Type B pancreatic cell (in vitro differentiated cells): ENCODE measurements around the gene TSEN2. TPM values are rescaled to one million over a fixed set of nuclear protein-coding genes. Genes with fewer than 3 reads are reported as not detected.
"Not testable (repeated sequence)": the region's sequence is repeated elsewhere in the genome, so short reads cannot be mapped to it uniquely, and the experiment has no call there.

Experiments
- DNase-seq: peaks from one replicate; pipeline ENCODE4 v3.0.0; 2021; ENCODE audit warnings: mixed read lengths; ENCODE audit not compliant: unreplicated experiment; ENCODE audit errors: extremely low spot score
- H3K27ac Mint-ChIP-seq: 2 replicates; pipeline ENCODE4 v1.8.0; 2021; ENCODE audit warnings: mild to moderate bottlenecking, mixed read lengths
- H3K27me3 Mint-ChIP-seq: 2 replicates; pipeline ENCODE4 v1.8.0; 2021; ENCODE audit warnings: mixed read lengths
- H3K36me3 Mint-ChIP-seq: 2 replicates; pipeline ENCODE4 v1.8.0; 2021; ENCODE audit warnings: mixed read lengths
- H3K4me1 Mint-ChIP-seq: one replicate; pipeline ENCODE4 v1.8.0; 2021; ENCODE audit warnings: mixed read lengths; ENCODE audit not compliant: unreplicated experiment
- H3K4me3 Mint-ChIP-seq: 2 replicates; pipeline ENCODE4 v1.8.0; 2021; ENCODE audit warnings: mild to moderate bottlenecking, mixed read lengths
- H3K9me3 Mint-ChIP-seq: 2 replicates; pipeline ENCODE4 v1.8.0; 2021; ENCODE audit warnings: mixed read lengths
- total RNA-seq: library from RNA; stranded (reverse); gene quantifications from 2 replicates; pipeline ENCODE4 v1.2.1, GENCODE V29; 2021; ENCODE audit warnings: low replicate concordance
- TF ChIP-seq, protein P1 (sequence below): fragments of 200-600 bp; sonication (generic); conservative IDR thresholded peaks from 2 replicates; pipeline ENCODE4 v1.5.0; 2021; ENCODE audit warnings: antibody characterized with exemption, mild to moderate bottlenecking

TSEN2 gene
- total RNA-seq, 1 donor from 2014 or later: 27.7 TPM

DNA sequence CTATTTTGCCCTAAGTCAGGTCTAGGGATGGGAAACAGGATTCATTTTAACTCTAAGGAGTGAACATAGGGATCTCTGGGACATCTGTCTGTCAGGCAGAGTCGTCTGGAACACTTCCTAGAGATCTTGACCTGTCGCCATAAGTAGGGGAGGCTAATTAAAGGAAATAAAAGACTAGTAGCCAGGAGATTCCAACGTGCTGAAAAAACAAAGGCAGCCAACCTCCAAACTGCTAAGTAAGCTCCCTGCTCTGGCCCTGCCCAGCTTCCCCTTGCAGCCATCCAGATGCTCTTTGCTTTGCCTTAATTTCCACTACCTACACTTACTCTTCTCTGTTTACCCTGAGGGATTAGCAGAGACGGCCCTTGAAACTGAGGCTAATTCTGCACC lies 18.4 kb upstream of the TSEN2 start:
- Mint-ChIP-seq H3K9me3 (no peaks in the 10 kb centered on the region), H3K27ac (no peak overlapping the region), H3K36me3 (no peaks in the 10 kb centered on the region), H3K4me3 (no peak overlapping the region), H3K27me3 (peaks cover 7% of the 10 kb centered on the region), H3K4me1 (no peaks in the 10 kb centered on the region)
- DNase-seq: no peak
- TF ChIP-seq, protein P1, sequence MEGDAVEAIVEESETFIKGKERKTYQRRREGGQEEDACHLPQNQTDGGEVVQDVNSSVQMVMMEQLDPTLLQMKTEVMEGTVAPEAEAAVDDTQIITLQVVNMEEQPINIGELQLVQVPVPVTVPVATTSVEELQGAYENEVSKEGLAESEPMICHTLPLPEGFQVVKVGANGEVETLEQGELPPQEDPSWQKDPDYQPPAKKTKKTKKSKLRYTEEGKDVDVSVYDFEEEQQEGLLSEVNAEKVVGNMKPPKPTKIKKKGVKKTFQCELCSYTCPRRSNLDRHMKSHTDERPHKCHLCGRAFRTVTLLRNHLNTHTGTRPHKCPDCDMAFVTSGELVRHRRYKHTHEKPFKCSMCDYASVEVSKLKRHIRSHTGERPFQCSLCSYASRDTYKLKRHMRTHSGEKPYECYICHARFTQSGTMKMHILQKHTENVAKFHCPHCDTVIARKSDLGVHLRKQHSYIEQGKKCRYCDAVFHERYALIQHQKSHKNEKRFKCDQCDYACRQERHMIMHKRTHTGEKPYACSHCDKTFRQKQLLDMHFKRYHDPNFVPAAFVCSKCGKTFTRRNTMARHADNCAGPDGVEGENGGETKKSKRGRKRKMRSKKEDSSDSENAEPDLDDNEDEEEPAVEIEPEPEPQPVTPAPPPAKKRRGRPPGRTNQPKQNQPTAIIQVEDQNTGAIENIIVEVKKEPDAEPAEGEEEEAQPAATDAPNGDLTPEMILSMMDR: no peak

DNA sequence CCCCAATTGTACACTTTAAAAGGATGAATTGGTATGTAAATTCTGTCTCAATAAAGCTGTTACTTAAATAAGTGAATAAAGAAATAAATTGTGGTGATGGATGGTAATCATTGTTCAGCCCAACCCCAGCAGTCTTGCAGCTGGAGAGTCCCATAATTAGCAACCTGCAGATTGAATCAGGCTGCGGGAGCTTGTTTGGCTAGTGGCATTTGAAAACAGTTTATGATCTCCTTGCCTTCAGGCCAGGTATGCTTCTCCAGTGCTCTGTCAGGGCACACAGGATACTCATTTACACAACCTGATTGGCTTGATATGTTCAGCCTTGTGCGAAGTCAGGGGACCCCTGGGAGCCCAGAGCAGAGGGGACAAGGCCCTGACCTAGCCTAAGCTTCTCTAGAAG lies 16.5 kb upstream of the TSEN2 start:
- H3K4me1 Mint-ChIP-seq: no peaks in the 10 kb centered on the region
- no peaks in the 10 kb centered on the region for H3K36me3 Mint-ChIP-seq
- peaks cover 7% of the 10 kb centered on the region for H3K27me3 Mint-ChIP-seq
- H3K4me3 Mint-ChIP-seq: no peak overlapping the region
- TF ChIP-seq, protein P1: no peak
- H3K9me3 Mint-ChIP-seq: no peaks in the 10 kb centered on the region
- H3K27ac Mint-ChIP-seq: no peak overlapping the region
- no peak for DNase-seq

DNA sequence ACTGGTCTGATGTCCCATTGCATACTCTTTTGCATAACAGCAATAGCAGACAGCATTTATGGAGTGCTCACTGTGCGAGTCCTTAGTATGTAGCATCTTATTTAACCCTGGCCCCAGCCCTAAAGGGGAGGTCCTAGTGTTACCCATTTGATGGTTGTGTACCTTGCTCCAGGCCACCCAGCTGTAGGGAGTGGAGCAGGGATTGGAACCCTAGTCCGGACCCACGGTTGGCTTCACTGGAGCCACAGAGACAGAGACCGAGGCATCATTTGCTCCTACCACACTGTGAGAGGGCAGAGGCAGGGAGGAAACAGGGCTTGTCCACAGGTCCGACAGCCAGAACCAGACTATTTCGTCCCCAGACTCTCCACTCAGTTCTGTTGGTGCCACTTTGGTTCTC lies 16.0 kb upstream of the TSEN2 start:
- TF ChIP-seq, protein P1: no peak
- H3K4me1 Mint-ChIP-seq: no peaks in the 10 kb centered on the region
- no peaks in the 10 kb centered on the region for H3K36me3 Mint-ChIP-seq
- no peak overlapping the region for H3K4me3 Mint-ChIP-seq
- H3K9me3 Mint-ChIP-seq: no peaks in the 10 kb centered on the region
- H3K27me3 Mint-ChIP-seq: peaks cover 7% of the 10 kb centered on the region
- no peak for DNase-seq
- H3K27ac Mint-ChIP-seq: no peak overlapping the region

DNA sequence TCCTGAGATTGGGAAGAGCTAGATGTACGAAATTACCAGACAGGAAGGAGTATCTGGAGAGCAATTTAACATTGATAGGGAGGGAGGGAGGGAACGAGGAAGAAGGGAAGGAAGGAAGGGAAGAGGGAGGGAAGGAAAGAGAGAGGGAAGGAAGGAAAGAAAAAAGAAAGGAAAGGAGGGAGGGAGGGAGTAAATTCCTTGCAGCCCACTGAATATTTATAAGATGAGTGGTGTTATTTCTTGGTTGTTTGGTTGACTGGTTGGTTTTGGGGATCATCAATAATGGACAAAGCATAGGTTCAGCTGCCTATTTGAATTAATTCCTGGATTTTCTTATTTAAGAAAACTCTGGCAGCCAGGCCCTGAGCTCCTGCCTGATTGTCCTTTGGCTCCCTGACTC lies 15.5 kb upstream of the TSEN2 start:
- TF ChIP-seq, protein P1: no peak
- peaks cover 7% of the 10 kb centered on the region for H3K27me3 Mint-ChIP-seq
- no peaks in the 10 kb centered on the region for H3K9me3 Mint-ChIP-seq
- no peak overlapping the region for H3K4me3 Mint-ChIP-seq
- H3K36me3 Mint-ChIP-seq: no peaks in the 10 kb centered on the region
- H3K27ac Mint-ChIP-seq: no peak overlapping the region
- no peak for DNase-seq
- no peaks in the 10 kb centered on the region for H3K4me1 Mint-ChIP-seq

- not testable (repeated sequence) for H3K4me1 Mint-ChIP-seq, H3K36me3 Mint-ChIP-seq, H3K27ac Mint-ChIP-seq, H3K9me3 Mint-ChIP-seq, DNase-seq, H3K27me3 Mint-ChIP-seq, H3K4me3 Mint-ChIP-seq
Observed at GRCh38 chr3:12469222-12469621, 15.1 kb upstream of the TSEN2 start.

GRCh38 chr3:12470111-12470510 lies 14.2 kb upstream of the TSEN2 start:
- H3K36me3 Mint-ChIP-seq: no peaks in the 10 kb centered on the region
- H3K27ac Mint-ChIP-seq: no peak overlapping the region
- no peaks in the 10 kb centered on the region for H3K9me3 Mint-ChIP-seq
- TF ChIP-seq, protein P1: no peak
- no peak overlapping the region for H3K4me3 Mint-ChIP-seq
- DNase-seq: no peak
- H3K4me1 Mint-ChIP-seq: no peaks in the 10 kb centered on the region
- H3K27me3 Mint-ChIP-seq: peaks cover 3% of the 10 kb centered on the region
